HepG2 (cell line): Measurements from ENCODE around the gene AGFG1. TPM values are rescaled to one million over a fixed set of nuclear protein-coding genes. Genes with fewer than 3 reads are reported as not detected.

Experiments
- ARNT2 ChIP-seq: sonication (generic); formaldehyde crosslinking; IDR thresholded peaks from 2 replicates; pipeline ENCODE4 v1.8.0; 2022; ENCODE audit warnings: mild to moderate bottlenecking, low read depth, missing genetic modification reagents, moderate library complexity
- DMAP1 ChIP-seq: IDR thresholded peaks from 2 replicates; pipeline ENCODE4 v1.6.1; 2016
- HNF4A ChIP-seq: sonication (generic); formaldehyde crosslinking; IDR thresholded peaks from 2 replicates; pipeline ENCODE4 v1.4.0; 2020; ENCODE audit warnings: missing genetic modification reagents
- HNRNPLL ChIP-seq: fragments of 200-400 bp; formaldehyde crosslinking; IDR thresholded peaks from 2 replicates; pipeline ENCODE4 v1.6.1; 2017; ENCODE audit warnings: mild to moderate bottlenecking, low read depth, low read length; ENCODE audit not compliant: poor library complexity, severe bottlenecking
- HOXD1 ChIP-seq: sonication (generic); formaldehyde crosslinking; IDR thresholded peaks from 2 replicates; pipeline ENCODE4 v1.5.0; 2020; ENCODE audit warnings: missing genetic modification reagents
- ISX ChIP-seq: sonication (generic); formaldehyde crosslinking; conservative IDR thresholded peaks from 2 replicates; pipeline ENCODE4 v1.5.0; 2020; ENCODE audit warnings: missing genetic modification reagents
- POLR2AphosphoS5 ChIP-seq: IDR thresholded peaks from 2 replicates; pipeline ENCODE4 v1.6.1; 2012; ENCODE audit warnings: low read depth, low read length
- RAD51 ChIP-seq: fragments of 450-650 bp; IDR thresholded peaks from 2 replicates; pipeline ENCODE4 v1.6.1; 2016; ENCODE audit warnings: borderline replicate concordance
- RBM22 ChIP-seq: fragments of 200-400 bp; formaldehyde crosslinking; optimal IDR thresholded peaks from 2 replicates; pipeline ENCODE3; 2017; ENCODE audit warnings: mild to moderate bottlenecking, low read length, moderate library complexity
- SAP130 ChIP-seq: IDR thresholded peaks from 2 replicates; pipeline ENCODE4 v1.6.1; 2016; ENCODE audit warnings: low read depth
- SIN3A ChIP-seq: IDR thresholded peaks from 2 replicates; pipeline ENCODE4 v1.6.1; 2011; ENCODE audit warnings: low read depth, mild to moderate bottlenecking, control low read depth, low read length, borderline replicate concordance
- ZFP82 ChIP-seq: sonication (generic); formaldehyde crosslinking; IDR thresholded peaks from 2 replicates; pipeline ENCODE4 v1.5.1; 2020; ENCODE audit warnings: mild to moderate bottlenecking, missing genetic modification reagents, borderline replicate concordance
- ZKSCAN5 ChIP-seq: sonication (generic); formaldehyde crosslinking; IDR thresholded peaks from 2 replicates; pipeline ENCODE4 v1.5.1; 2020; ENCODE audit warnings: mild to moderate bottlenecking, missing genetic modification reagents
- ZNF225 ChIP-seq: sonication (generic); formaldehyde crosslinking; IDR thresholded peaks from 2 replicates; pipeline ENCODE4 v1.4.0; 2020; ENCODE audit warnings: mild to moderate bottlenecking, missing genetic modification reagents
- ZNF547 ChIP-seq: sonication (generic); formaldehyde crosslinking; IDR thresholded peaks from 2 replicates; pipeline ENCODE4 v1.5.1; 2020; ENCODE audit warnings: mild to moderate bottlenecking, missing genetic modification reagents
- ZNF772 ChIP-seq: sonication (generic); formaldehyde crosslinking; IDR thresholded peaks from 2 replicates; pipeline ENCODE4 v1.5.0; 2020; ENCODE audit warnings: mild to moderate bottlenecking, missing genetic modification reagents
- polyA plus RNA-seq, 8 experiments: library from polyadenylated mRNA; depleted of rRNA in 3 of 8; stranded (reverse) in 7 of 8; unstranded in 1 of 8; fragments of >200 nt; fragmentation: Illumina TruSeq in 4 of 8; extraction: Trizol in 4 of 8; gene quantifications; 2 replicates each; pipeline versions ENCODE4 v1.2.1 to v1.2.3, GENCODE V29; 2011 to 2016; ENCODE audit warnings: low read depth in 4 of 8, missing spikeins in 1 of 8, mixed read lengths in 1 of 8; ENCODE audit not compliant: insufficient read depth in 1 of 8
- total RNA-seq, 5 experiments: library from RNA; depleted of rRNA; stranded (reverse); fragments of >200 nt; fragmentation: Illumina TruSeq; extraction: Trizol; gene quantifications; 2 replicates each; pipeline ENCODE4 v1.2.3, GENCODE V29; 2016; ENCODE audit warnings: low read depth in 1 of 5
- TF ChIP-seq, protein P1 (sequence below): sonication (generic); formaldehyde crosslinking; IDR thresholded peaks from 2 replicates; pipeline ENCODE4 v1.5.0; 2020; ENCODE audit warnings: missing genetic modification reagents
- TF ChIP-seq, protein P2 (sequence below): sonication (generic); formaldehyde crosslinking; IDR thresholded peaks from 2 replicates; pipeline ENCODE4 v1.4.0; 2020; ENCODE audit warnings: missing genetic modification reagents
- TF ChIP-seq, protein P3 (sequence below): sonication (generic); formaldehyde crosslinking; IDR thresholded peaks from 2 replicates; pipeline ENCODE4; 2020; ENCODE audit warnings: missing genetic modification reagents, mild to moderate bottlenecking, borderline replicate concordance
- TF ChIP-seq, protein P4 (sequence below): sonication (generic); formaldehyde crosslinking; IDR thresholded peaks from 2 replicates; pipeline ENCODE4 v1.5.1; 2020; ENCODE audit warnings: missing genetic modification reagents, mild to moderate bottlenecking, borderline replicate concordance
- TF ChIP-seq, protein P5 (sequence below): sonication (generic); formaldehyde crosslinking; IDR thresholded peaks from 2 replicates; pipeline ENCODE4 v1.4.0; 2020; ENCODE audit warnings: mild to moderate bottlenecking, missing genetic modification reagents

The AGFG1 gene
- total and polyA plus RNA-seq, 2 of the 13 experiments (the other 11 are each of a cell fraction or from before 2014, with no cell fraction given) = 145 to 168 TPM

DNA sequence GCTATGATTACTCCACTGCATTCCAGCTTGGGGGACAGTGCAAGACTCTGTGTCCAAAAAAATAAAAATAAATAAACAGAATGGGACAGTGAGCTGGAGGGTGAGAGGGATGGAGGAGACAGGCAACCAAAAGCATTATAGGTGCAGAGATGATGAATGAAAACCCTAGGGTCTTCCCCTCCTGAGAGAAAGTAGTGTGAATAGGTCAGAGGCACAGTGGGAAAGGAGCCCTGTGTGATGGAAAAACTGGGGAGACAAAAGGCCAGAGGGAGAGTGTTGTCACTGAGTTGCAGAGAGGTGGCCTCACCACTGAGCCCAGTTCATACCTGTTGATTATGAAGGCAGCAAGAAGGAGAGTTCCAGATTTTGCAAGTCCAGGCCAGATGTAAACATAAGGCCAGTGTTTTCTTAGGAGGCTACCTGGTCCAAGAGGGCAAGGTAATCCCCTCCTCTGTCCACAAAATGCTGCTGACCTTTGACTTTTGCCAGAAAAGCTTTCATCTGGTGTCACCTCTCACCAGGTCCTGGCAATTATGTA, 17.6 kb upstream of the AGFG1 start (continued):
- TF ChIP-seq, protein P1, sequence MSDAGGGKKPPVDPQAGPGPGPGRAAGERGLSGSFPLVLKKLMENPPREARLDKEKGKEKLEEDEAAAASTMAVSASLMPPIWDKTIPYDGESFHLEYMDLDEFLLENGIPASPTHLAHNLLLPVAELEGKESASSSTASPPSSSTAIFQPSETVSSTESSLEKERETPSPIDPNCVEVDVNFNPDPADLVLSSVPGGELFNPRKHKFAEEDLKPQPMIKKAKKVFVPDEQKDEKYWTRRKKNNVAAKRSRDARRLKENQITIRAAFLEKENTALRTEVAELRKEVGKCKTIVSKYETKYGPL = no peak
- TF ChIP-seq ZNF225 (CRISPR knock-in tag) (no peak), ARNT2 (CRISPR knock-in tag) (no peak; the same call in 1 of the 2 replicates), ZFP82 (CRISPR knock-in tag) (no peak), ZNF772 (CRISPR knock-in tag) (peak; percentile 78), RBM22 (no peak), RAD51 (no peak), ZNF547 (CRISPR knock-in tag) (no peak), SIN3A (no peak), SAP130 (peak; percentile 44; the same call in 1 of the 2 replicates), POLR2AphosphoS5 (no peak), ISX (CRISPR knock-in tag) (no peak), ZKSCAN5 (CRISPR knock-in tag) (no peak), DMAP1 (CRISPR knock-in tag) (0 out of 2 replicates have a peak, but pooled peaks have one; percentile 58), HNRNPLL (no peak), HNF4A (peak; percentile 97), HOXD1 (CRISPR knock-in tag) (0 out of 2 replicates have a peak, but pooled peaks have one; percentile 36)
- TF ChIP-seq, protein P2, sequence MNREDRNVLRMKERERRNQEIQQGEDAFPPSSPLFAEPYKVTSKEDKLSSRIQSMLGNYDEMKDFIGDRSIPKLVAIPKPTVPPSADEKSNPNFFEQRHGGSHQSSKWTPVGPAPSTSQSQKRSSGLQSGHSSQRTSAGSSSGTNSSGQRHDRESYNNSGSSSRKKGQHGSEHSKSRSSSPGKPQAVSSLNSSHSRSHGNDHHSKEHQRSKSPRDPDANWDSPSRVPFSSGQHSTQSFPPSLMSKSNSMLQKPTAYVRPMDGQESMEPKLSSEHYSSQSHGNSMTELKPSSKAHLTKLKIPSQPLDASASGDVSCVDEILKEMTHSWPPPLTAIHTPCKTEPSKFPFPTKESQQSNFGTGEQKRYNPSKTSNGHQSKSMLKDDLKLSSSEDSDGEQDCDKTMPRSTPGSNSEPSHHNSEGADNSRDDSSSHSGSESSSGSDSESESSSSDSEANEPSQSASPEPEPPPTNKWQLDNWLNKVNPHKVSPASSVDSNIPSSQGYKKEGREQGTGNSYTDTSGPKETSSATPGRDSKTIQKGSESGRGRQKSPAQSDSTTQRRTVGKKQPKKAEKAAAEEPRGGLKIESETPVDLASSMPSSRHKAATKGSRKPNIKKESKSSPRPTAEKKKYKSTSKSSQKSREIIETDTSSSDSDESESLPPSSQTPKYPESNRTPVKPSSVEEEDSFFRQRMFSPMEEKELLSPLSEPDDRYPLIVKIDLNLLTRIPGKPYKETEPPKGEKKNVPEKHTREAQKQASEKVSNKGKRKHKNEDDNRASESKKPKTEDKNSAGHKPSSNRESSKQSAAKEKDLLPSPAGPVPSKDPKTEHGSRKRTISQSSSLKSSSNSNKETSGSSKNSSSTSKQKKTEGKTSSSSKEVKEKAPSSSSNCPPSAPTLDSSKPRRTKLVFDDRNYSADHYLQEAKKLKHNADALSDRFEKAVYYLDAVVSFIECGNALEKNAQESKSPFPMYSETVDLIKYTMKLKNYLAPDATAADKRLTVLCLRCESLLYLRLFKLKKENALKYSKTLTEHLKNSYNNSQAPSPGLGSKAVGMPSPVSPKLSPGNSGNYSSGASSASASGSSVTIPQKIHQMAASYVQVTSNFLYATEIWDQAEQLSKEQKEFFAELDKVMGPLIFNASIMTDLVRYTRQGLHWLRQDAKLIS (CRISPR knock-in tag) = no peak
- TF ChIP-seq, protein P3, sequence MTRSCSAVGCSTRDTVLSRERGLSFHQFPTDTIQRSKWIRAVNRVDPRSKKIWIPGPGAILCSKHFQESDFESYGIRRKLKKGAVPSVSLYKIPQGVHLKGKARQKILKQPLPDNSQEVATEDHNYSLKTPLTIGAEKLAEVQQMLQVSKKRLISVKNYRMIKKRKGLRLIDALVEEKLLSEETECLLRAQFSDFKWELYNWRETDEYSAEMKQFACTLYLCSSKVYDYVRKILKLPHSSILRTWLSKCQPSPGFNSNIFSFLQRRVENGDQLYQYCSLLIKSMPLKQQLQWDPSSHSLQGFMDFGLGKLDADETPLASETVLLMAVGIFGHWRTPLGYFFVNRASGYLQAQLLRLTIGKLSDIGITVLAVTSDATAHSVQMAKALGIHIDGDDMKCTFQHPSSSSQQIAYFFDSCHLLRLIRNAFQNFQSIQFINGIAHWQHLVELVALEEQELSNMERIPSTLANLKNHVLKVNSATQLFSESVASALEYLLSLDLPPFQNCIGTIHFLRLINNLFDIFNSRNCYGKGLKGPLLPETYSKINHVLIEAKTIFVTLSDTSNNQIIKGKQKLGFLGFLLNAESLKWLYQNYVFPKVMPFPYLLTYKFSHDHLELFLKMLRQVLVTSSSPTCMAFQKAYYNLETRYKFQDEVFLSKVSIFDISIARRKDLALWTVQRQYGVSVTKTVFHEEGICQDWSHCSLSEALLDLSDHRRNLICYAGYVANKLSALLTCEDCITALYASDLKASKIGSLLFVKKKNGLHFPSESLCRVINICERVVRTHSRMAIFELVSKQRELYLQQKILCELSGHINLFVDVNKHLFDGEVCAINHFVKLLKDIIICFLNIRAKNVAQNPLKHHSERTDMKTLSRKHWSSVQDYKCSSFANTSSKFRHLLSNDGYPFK (CRISPR knock-in tag) = no peak
- TF ChIP-seq, protein P4, sequence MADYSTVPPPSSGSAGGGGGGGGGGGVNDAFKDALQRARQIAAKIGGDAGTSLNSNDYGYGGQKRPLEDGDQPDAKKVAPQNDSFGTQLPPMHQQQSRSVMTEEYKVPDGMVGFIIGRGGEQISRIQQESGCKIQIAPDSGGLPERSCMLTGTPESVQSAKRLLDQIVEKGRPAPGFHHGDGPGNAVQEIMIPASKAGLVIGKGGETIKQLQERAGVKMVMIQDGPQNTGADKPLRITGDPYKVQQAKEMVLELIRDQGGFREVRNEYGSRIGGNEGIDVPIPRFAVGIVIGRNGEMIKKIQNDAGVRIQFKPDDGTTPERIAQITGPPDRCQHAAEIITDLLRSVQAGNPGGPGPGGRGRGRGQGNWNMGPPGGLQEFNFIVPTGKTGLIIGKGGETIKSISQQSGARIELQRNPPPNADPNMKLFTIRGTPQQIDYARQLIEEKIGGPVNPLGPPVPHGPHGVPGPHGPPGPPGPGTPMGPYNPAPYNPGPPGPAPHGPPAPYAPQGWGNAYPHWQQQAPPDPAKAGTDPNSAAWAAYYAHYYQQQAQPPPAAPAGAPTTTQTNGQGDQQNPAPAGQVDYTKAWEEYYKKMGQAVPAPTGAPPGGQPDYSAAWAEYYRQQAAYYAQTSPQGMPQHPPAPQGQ (CRISPR knock-in tag) = no peak
- TF ChIP-seq, protein P5, sequence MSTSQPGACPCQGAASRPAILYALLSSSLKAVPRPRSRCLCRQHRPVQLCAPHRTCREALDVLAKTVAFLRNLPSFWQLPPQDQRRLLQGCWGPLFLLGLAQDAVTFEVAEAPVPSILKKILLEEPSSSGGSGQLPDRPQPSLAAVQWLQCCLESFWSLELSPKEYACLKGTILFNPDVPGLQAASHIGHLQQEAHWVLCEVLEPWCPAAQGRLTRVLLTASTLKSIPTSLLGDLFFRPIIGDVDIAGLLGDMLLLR (CRISPR knock-in tag) = peak; percentile 12; the same call in 1 of the 2 replicates
